ENCODE results near the gene HLA-F.

Gene HLA-F

GRCh38 chr6:29759457-29759856 is 36.2 kb downstream of the HLA-F start:
- Histone ChIP-seq H3K4me1 (ENCODE audit: control insufficient read depth, insufficient read depth, low read length) (peaks cover 14% of the 10 kb centered on the region), H3K9me3 (ENCODE audit: control insufficient read depth, low read length) (no peaks in the 10 kb centered on the region), H3K36me3 (ENCODE audit: control insufficient read depth, insufficient read depth, low read length) (no peaks in the 10 kb centered on the region), H3K27ac (ENCODE audit: insufficient read depth, low read depth, low read length, poor library complexity, severe bottlenecking) (no peak overlapping the region), H3K4me3 (ENCODE audit: insufficient read depth, low read depth, low read length) (no peak overlapping the region), H3K27me3 (ENCODE audit: control insufficient read depth, insufficient read depth, low read length, poor library complexity, severe bottlenecking) (no peaks in the 10 kb centered on the region)
- WGBS, 2 experiments = 73 to 81% methylated on average over 4 to 5 of the region's 5 CpGs

- no peak overlapping the region for H3K4me3 ChIP-seq (ENCODE audit: insufficient read depth, low read depth, low read length)
- whole genome bisulfite sequencing, 2 experiments = 71 to 85% methylated on average over 3 of the region's 3 CpGs
- peaks cover 14% of the 10 kb centered on the region for H3K4me1 ChIP-seq (ENCODE audit: control insufficient read depth, insufficient read depth, low read length)
- H3K27me3 ChIP-seq (ENCODE audit: control insufficient read depth, insufficient read depth, low read length, poor library complexity, severe bottlenecking) = no peaks in the 10 kb centered on the region
- no peaks in the 10 kb centered on the region for H3K36me3 ChIP-seq (ENCODE audit: control insufficient read depth, insufficient read depth, low read length)
- H3K27ac ChIP-seq (ENCODE audit: insufficient read depth, low read depth, low read length, poor library complexity, severe bottlenecking) = no peak overlapping the region
- H3K9me3 ChIP-seq (ENCODE audit: control insufficient read depth, low read length) = no peaks in the 10 kb centered on the region
Measured at GRCh38 chr6:29760328-29760727, 37.1 kb downstream of the HLA-F start.

GRCh38 chr6:29762051-29762450 is 38.8 kb downstream of the HLA-F start:
- no peaks in the 10 kb centered on the region for H3K36me3 ChIP-seq (ENCODE audit: control insufficient read depth, insufficient read depth, low read length)
- WGBS, 2 experiments = 67 to 71% methylated on average over 4 of the region's 4 CpGs
- H3K27me3 ChIP-seq (ENCODE audit: control insufficient read depth, insufficient read depth, low read length, poor library complexity, severe bottlenecking) = no peaks in the 10 kb centered on the region
- no peaks in the 10 kb centered on the region for H3K9me3 ChIP-seq (ENCODE audit: control insufficient read depth, low read length)
- no peak overlapping the region for H3K27ac ChIP-seq (ENCODE audit: insufficient read depth, low read depth, low read length, poor library complexity, severe bottlenecking)
- H3K4me3 ChIP-seq (ENCODE audit: insufficient read depth, low read depth, low read length) = no peak overlapping the region
- H3K4me1 ChIP-seq (ENCODE audit: control insufficient read depth, insufficient read depth, low read length) = peaks cover 14% of the 10 kb centered on the region

GRCh38 chr6:29762781-29763214 is 39.6 kb downstream of the HLA-F start:
- Histone ChIP-seq H3K27me3 (ENCODE audit: control insufficient read depth, insufficient read depth, low read length, poor library complexity, severe bottlenecking) (no peaks in the 10 kb centered on the region), H3K4me3 (ENCODE audit: insufficient read depth, low read depth, low read length) (no peak overlapping the region), H3K4me1 (ENCODE audit: control insufficient read depth, insufficient read depth, low read length) (peaks cover 10% of the 10 kb centered on the region), H3K27ac (ENCODE audit: insufficient read depth, low read depth, low read length, poor library complexity, severe bottlenecking) (no peak overlapping the region), H3K36me3 (ENCODE audit: control insufficient read depth, insufficient read depth, low read length) (no peaks in the 10 kb centered on the region), H3K9me3 (ENCODE audit: control insufficient read depth, low read length) (no peaks in the 10 kb centered on the region)
- 80 to 84% methylated on average over 2 of the region's 2 CpGs for WGBS, 2 experiments

GRCh38 chr6:29763491-29764289 is 40.5 kb downstream of the HLA-F start:
- Histone ChIP-seq H3K36me3 (ENCODE audit: control insufficient read depth, insufficient read depth, low read length) (no peaks in the 10 kb centered on the region), H3K27ac (ENCODE audit: insufficient read depth, low read depth, low read length, poor library complexity, severe bottlenecking) (no peak overlapping the region), H3K27me3 (ENCODE audit: control insufficient read depth, insufficient read depth, low read length, poor library complexity, severe bottlenecking) (no peaks in the 10 kb centered on the region), H3K4me3 (ENCODE audit: insufficient read depth, low read depth, low read length) (no peak overlapping the region), H3K9me3 (ENCODE audit: control insufficient read depth, low read length) (no peaks in the 10 kb centered on the region), H3K4me1 (ENCODE audit: control insufficient read depth, insufficient read depth, low read length) (peaks cover under 1% of the 10 kb centered on the region)
- WGBS, 2 experiments = 83 to 85% methylated on average over 2 of the region's 2 CpGs

GRCh38 chr6:29764422-29765196 is 41.4 kb downstream of the HLA-F start:
- H3K4me1 ChIP-seq (ENCODE audit: control insufficient read depth, insufficient read depth, low read length) = no peaks in the 10 kb centered on the region
- H3K9me3 ChIP-seq (ENCODE audit: control insufficient read depth, low read length) = no peaks in the 10 kb centered on the region
- H3K27ac ChIP-seq (ENCODE audit: insufficient read depth, low read depth, low read length, poor library complexity, severe bottlenecking) = no peak overlapping the region
- no peaks in the 10 kb centered on the region for H3K36me3 ChIP-seq (ENCODE audit: control insufficient read depth, insufficient read depth, low read length)
- no peak overlapping the region for H3K4me3 ChIP-seq (ENCODE audit: insufficient read depth, low read depth, low read length)
- H3K27me3 ChIP-seq (ENCODE audit: control insufficient read depth, insufficient read depth, low read length, poor library complexity, severe bottlenecking) = no peaks in the 10 kb centered on the region
- 87 to 88% methylated on average over 2 of the region's 2 CpGs for WGBS, 2 experiments

- no peaks in the 10 kb centered on the region for H3K27me3 ChIP-seq (ENCODE audit: control insufficient read depth, insufficient read depth, low read length, poor library complexity, severe bottlenecking)
- H3K9me3 ChIP-seq (ENCODE audit: control insufficient read depth, low read length) = no peaks in the 10 kb centered on the region
- H3K4me3 ChIP-seq (ENCODE audit: insufficient read depth, low read depth, low read length) = no peak overlapping the region
- 85 to 86% methylated on average over 3 of the region's 3 CpGs for WGBS, 2 experiments
- no peaks in the 10 kb centered on the region for H3K36me3 ChIP-seq (ENCODE audit: control insufficient read depth, insufficient read depth, low read length)
- no peak overlapping the region for H3K27ac ChIP-seq (ENCODE audit: insufficient read depth, low read depth, low read length, poor library complexity, severe bottlenecking)
- no peaks in the 10 kb centered on the region for H3K4me1 ChIP-seq (ENCODE audit: control insufficient read depth, insufficient read depth, low read length)
Measured at GRCh38 chr6:29769336-29769735, 46.1 kb downstream of the HLA-F start.

- Histone ChIP-seq H3K4me1 (ENCODE audit: control insufficient read depth, insufficient read depth, low read length) (no peaks in the 10 kb centered on the region), H3K27me3 (ENCODE audit: control insufficient read depth, insufficient read depth, low read length, poor library complexity, severe bottlenecking) (no peaks in the 10 kb centered on the region), H3K36me3 (ENCODE audit: control insufficient read depth, insufficient read depth, low read length) (no peaks in the 10 kb centered on the region), H3K4me3 (ENCODE audit: insufficient read depth, low read depth, low read length) (no peak overlapping the region), H3K27ac (ENCODE audit: insufficient read depth, low read depth, low read length, poor library complexity, severe bottlenecking) (no peak overlapping the region), H3K9me3 (ENCODE audit: control insufficient read depth, low read length) (no peaks in the 10 kb centered on the region)
- WGBS, 2 experiments = 82% methylated on average over 2 of the region's 2 CpGs
Measured at GRCh38 chr6:29770306-29770705, 47.1 kb downstream of the HLA-F start.

- no peaks in the 10 kb centered on the region for H3K27me3 ChIP-seq (ENCODE audit: control insufficient read depth, insufficient read depth, low read length, poor library complexity, severe bottlenecking)
- H3K36me3 ChIP-seq (ENCODE audit: control insufficient read depth, insufficient read depth, low read length) = no peaks in the 10 kb centered on the region
- H3K27ac ChIP-seq (ENCODE audit: insufficient read depth, low read depth, low read length, poor library complexity, severe bottlenecking) = no peak overlapping the region
- H3K9me3 ChIP-seq (ENCODE audit: control insufficient read depth, low read length) = no peaks in the 10 kb centered on the region
- WGBS, 2 experiments = 98 to 100% methylated on average over 2 of the region's 2 CpGs
- no peaks in the 10 kb centered on the region for H3K4me1 ChIP-seq (ENCODE audit: control insufficient read depth, insufficient read depth, low read length)
- H3K4me3 ChIP-seq (ENCODE audit: insufficient read depth, low read depth, low read length) = no peak overlapping the region
Measured at GRCh38 chr6:29776684-29777083, 53.5 kb downstream of the HLA-F start.

All from ectodermal cell (in vitro differentiated cells).